ENCODE data around the gene ATXN7L1. TPM values are rescaled to one million over a fixed set of nuclear protein-coding genes. Genes with fewer than 3 reads are reported as not detected.
A peak's percentile ranks its signal among the peaks of the same experiment; 100 is the strongest.
"Not testable (repeated sequence)": the region's sequence is repeated elsewhere in the genome, so short reads cannot be mapped to it uniquely, and the experiment has no call there.

ATXN7L1 gene
- total RNA-seq, 1 donor from 2014 or later, result 7.7 TPM

- FAIRE-seq (no peak), DNase-seq (ENCODE audit: low spot score in 2 of 2) (no peak)
These were observed 273.8 kb downstream of the ATXN7L1 start for GRCh38 chr7:105602325-105603305.

- DNase-seq (ENCODE audit: low spot score in 2 of 2) (no peak), FAIRE-seq (no peak)
These were observed 275.5 kb downstream of the ATXN7L1 start for GRCh38 chr7:105600720-105601550.

GRCh38 chr7:105599551-105599950 lies 276.8 kb downstream of the ATXN7L1 start:
- no peak for DNase-seq (ENCODE audit: low spot score in 2 of 2)
- no peak for FAIRE-seq

- not testable (repeated sequence) for FAIRE-seq; DNase-seq (ENCODE audit: low spot score in 2 of 2)
These were observed 277.3 kb downstream of the ATXN7L1 start for GRCh38 chr7:105599080-105599479.

- FAIRE-seq, result no peak
These were observed 279.5 kb downstream of the ATXN7L1 start for GRCh38 chr7:105596866-105597265.

GRCh38 chr7:105594034-105594433 lies 282.4 kb downstream of the ATXN7L1 start:
- DNase-seq (ENCODE audit: low spot score in 2 of 2), result no peak
- FAIRE-seq, result no peak

More at GRCh38 chr7:105596866-105597265, 279.5 kb downstream of the ATXN7L1 start:
- DNase-seq (ENCODE audit: low spot score in 2 of 2), result no peak

GRCh38 chr7:105591522-105591921 lies 284.9 kb downstream of the ATXN7L1 start:
- DNase-seq (ENCODE audit: low spot score in 2 of 2) (no peak), FAIRE-seq (no peak)

GRCh38 chr7:105590793-105591192 lies 285.6 kb downstream of the ATXN7L1 start:
- DNase-seq (ENCODE audit: low spot score in 2 of 2) (no peak), FAIRE-seq (no peak)

- no peak for FAIRE-seq
- DNase-seq (ENCODE audit: low spot score in 2 of 2), result peak; percentile 68 to 71
These were observed 286.9 kb downstream of the ATXN7L1 start for GRCh38 chr7:105589356-105590077.

- DNase-seq (ENCODE audit: low spot score in 2 of 2) (no peak), FAIRE-seq (no peak)
These were observed 288.3 kb downstream of the ATXN7L1 start for GRCh38 chr7:105587909-105588635.

GRCh38 chr7:105585850-105586500 lies 290.4 kb downstream of the ATXN7L1 start:
- DNase-seq (ENCODE audit: low spot score in 2 of 2) (no peak), FAIRE-seq (no peak)

- DNase-seq (ENCODE audit: low spot score in 2 of 2), result no peak
- FAIRE-seq, result no peak
These were observed 292.2 kb downstream of the ATXN7L1 start for GRCh38 chr7:105584165-105584564.

GRCh38 chr7:105583061-105583460 lies 293.3 kb downstream of the ATXN7L1 start:
- FAIRE-seq (no peak), DNase-seq (ENCODE audit: low spot score in 2 of 2) (no peak)

- FAIRE-seq (no peak), DNase-seq (ENCODE audit: low spot score in 2 of 2) (peak; percentile 75 to 77)
These were observed 295.2 kb downstream of the ATXN7L1 start, which contains the start of gene EFCAB10 for GRCh38 chr7:105581066-105581811. Gene EFCAB10, minus strand, starts transcription at chr7:105581493. Its CDS starts 30 bp downstream, at chr7:105581463.

- FAIRE-seq (no peak), DNase-seq (ENCODE audit: low spot score in 2 of 2) (no peak)
These were observed 296.2 kb downstream of the ATXN7L1 start for GRCh38 chr7:105580022-105580740.

- DNase-seq (ENCODE audit: low spot score in 2 of 2), result no peak
- FAIRE-seq, result no peak
These were observed 297.9 kb downstream of the ATXN7L1 start for GRCh38 chr7:105578496-105578895.

GRCh38 chr7:105577251-105577650 lies 299.1 kb downstream of the ATXN7L1 start:
- DNase-seq (ENCODE audit: low spot score in 2 of 2) (no peak), FAIRE-seq (no peak)

- DNase-seq (ENCODE audit: low spot score in 2 of 2) (no peak), FAIRE-seq (no peak)
These were observed 304.5 kb downstream of the ATXN7L1 start for GRCh38 chr7:105571891-105572290.

Data from frontal cortex (tissue), 4 donors.